Amygdala (tissue), 56 donors: ENCODE measurements around the gene DBN1.
A peak's percentile ranks its signal among the peaks of the same experiment; 100 is the strongest.

Experiments
- DNase-seq, 56 donors: peaks; one replicate each; lab custom pipeline; 2025; lab: John Stamatoyannopoulos, UW

Gene DBN1

DNA sequence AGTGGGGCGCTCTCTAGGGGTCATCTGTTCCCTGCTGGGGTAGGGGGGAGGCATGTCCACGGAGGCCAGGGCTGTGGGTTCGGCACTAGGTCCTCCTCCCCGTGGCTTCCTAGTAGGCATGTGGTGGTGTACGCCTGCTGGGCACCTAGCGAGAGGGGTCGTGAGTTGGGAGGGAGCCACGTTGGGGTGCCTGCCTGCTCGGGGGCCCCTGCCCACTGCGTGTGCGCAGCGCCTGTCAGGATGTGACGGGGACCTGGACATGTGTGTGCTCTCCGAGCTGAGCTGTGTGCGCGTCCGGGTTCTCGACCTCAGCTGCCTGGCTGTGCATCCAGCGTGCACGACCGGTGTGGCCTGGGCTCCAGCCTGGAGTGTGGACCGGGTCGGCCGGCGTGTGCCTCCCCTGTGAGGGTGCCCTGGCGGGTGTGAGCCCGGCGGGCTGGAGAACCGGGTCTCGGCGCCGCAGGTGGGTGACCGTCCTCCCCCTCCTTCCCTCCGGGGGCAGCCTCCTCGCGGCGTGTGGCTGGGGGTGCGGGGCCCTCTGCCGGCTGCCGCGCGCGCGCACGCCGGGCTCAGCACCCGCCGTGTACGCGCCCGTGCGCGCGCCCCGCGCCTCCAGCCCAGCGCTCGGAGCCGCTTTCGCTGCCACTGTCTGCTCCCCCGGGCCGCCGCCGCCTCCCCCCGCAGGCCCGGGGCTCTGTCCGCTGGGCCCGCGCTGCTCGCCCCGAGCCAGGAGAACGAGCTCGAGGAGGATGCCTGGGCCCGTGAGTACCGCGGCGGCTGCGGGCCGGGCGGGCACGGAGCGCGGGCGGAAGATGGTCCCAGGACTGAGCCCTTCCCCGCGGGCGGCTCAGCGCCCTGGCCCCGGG lies 27.0 kb downstream of the DBN1 start, which contains the start of gene PRR7:
Gene PRR7, plus strand, starts transcription at position 615 of the 866 bp plus-strand sequence. CDS start 8,254 bp downstream, outside the sequence.
- DNase-seq = peak in 42 of 56 donors; percentile 24 to 83 (median 62)

DNA sequence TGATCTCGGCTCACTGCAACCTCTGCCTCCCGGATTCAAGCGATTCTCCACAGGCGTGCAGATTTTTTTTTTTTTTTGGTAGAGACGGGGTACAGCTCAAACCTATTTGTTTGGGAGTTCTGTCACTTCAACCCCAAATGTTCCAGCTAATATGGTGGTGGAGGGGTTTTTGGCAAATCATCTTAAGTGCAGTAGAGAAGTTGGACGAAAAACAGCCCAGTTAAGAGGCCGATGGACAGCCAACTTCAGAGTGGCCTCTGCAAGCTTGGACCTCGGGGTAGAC lies 27.6 kb downstream of the DBN1 start:
- DNase-seq = no peak

GRCh38 chr5:177445052-177445916 lies 28.1 kb downstream of the DBN1 start:
- DNase-seq = no peak

DNA sequence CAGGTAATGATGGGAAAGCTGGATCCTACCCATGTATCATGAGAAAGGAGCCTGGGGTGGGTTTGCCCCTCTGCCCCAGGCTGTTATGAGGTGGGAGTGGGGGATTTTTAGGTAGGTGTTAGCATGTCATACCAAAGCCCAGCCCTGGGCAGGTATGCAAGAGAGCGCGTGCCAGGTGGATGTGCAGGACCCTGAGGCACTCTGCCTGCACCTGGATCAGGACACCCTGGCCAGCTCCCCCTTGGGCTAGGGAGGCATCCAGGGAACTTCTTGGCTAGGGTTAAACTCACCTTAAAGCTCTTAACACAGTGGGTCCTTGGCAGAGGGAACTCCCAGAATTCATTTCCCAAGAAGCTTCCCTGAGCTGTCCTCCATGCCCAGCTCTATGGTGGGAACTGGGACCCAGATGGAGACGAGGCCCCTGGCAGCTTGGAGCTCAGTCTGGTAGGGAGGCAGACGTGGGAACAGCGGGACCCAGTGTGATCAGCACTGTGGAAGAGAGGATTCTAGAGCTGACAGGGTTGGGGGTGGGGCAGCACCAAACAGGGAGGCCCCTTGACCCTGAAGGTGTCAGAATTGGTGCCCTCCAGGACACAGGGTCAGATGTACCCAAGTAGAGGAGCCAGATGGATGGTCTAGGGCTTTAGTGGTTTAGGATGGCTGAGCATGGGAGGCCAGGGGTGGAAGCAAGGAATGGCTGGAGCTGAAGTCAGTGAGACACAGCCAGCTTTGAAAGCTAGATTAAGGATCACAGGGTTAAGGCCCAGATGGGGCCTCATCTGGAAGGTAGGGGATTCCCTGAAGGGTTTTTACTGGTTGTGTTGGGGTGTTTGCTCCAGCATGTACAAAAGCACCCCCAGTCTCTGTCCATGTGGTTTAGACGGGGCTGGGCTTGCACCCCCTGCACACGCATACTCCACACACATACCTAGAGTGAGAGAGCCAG lies 29.1 kb downstream of the DBN1 start:
- DNase-seq = no peak

- no peak for DNase-seq
Observed at GRCh38 chr5:177443144-177443983, 30.1 kb downstream of the DBN1 start.

DNA sequence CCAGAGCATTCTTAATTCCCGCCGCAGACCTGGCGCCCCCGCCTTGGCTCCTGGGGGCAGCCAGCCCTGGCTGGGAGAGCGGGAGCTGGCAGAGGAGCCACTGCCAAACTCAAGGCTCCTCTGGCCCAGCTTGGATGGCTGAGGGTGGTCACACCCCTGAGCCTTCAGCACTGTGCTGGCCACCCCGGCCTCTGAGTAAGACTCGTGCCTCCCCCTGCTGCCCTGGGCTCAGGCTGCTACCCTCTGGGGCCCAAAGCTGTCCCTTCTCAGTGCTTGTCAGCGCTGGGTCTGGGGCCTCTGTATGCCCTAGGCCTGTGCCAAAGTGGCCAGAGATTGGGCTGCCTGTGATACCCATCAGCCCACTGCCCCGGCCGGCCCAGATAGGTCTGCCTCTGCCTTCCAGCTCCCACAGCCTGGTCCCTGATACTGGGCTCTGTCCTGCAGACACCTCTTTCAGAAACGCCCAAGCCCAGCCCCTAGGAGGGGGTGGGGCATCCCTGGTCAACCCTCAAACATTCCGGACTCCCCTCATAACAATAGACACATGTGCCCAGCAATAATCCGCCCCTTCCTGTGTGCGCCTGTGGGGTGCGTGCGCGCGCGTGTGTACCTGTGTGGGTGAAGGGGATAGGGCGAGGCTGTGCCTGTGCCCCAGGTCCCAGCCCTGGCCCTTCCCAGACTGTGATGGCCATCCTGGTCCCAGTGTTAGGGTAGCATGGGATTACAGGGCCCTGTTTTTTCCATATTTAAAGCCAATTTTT lies 31.2 kb downstream of the DBN1 start:
- no peak for DNase-seq

DNA sequence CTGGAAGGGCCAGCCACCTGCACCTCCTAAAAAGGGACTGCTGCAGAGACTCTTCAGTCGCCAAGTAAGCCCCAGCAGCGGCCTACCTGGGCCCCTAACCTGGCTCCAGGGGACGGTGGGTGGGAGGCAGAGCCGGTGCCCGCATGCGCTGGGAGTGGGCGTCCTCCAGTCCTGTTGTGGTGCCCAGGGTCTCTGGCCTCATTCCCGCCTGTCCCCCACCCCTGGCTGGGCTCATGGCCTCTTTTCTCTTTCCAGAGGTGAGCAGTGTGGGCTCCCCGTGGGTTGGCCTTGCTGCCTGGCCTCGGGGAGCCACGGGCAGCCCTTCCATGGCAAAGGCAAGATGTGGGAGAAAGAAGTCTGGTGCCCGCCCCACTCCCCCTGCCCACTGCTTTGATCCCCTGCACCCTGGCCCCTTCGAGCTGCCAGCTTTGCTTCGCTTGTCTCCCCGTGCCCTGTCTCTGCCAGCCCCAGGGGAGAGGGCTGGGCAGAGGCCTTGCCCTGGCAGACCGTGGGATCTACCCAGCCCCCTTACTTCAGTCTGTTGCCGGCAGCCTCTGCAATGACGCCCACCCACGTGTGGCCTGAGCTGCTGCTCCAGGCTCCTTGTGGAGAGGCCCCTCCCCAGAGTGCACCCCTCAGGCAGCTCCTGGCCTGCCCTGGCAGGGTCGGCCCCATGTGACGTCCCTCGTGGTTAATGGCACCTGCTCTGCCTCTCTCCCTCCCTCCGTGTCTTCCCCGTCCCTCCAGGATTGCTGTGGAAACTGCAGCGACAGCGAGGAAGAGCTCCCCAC lies 32.2 kb downstream of the DBN1 start:
- no peak for DNase-seq

DNA sequence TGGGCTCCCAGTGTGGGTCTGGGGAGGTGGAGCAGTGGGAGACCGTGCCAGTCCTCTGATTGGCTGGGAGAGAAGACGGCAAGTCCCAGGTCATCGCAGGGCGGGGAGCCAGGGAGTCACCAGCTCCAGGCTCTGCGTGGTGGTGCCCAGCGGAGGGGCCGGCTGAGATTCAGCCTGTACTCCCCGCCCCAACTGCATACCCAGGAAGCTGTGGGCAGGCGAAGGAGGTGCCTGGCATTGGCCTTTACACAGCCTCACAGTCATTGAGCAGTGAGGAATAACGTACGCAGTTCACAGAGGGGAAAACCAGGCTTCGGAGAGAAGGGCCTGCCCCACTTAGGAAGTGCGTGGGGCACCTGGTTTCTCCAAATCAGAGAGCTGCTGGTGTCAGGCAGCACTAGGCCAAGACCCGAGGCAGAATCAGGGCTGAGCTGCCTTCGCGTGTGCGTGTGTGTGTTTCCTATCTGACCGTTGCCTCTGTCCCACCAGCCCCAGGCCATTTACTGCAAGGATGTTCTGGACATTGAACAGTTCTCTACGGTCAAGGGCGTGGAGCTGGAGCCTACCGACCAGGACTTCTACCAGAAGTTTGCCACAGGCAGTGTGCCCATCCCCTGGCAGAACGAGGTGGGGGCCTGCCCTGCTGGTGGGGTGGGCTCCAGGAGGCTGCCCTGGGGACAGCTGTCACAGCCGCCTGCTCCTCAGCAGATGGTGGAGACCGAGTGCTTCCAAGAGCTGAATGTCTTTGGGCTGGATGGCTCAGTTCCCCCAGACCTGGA lies 33.0 kb downstream of the DBN1 start:
- no peak for DNase-seq

DNA sequence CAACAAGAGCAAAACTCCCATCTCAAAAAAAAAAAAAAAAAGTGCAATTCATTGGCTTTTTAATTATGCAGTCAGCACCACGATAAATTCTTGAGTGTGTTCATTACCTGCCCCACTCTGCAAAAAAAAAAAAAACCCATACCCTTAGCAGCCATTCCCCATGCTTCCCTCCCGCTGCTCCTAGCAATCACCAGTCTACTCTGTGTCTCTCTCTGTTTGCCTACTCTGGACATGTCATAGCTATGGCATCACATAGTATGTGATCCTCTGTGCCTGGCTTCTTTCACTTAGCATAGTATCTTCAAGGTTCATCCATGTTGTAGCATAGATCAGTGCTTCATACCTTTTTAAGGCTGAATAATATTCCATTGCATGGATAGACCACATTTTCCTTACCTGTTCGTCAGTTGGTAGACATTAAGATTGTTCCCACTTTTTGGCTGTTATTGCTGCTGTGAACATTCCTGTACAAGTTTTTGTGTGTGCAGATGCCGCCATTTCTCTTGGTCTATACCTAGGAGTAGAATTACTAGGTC lies 33.8 kb downstream of the DBN1 start:
- DNase-seq = no peak

DNA sequence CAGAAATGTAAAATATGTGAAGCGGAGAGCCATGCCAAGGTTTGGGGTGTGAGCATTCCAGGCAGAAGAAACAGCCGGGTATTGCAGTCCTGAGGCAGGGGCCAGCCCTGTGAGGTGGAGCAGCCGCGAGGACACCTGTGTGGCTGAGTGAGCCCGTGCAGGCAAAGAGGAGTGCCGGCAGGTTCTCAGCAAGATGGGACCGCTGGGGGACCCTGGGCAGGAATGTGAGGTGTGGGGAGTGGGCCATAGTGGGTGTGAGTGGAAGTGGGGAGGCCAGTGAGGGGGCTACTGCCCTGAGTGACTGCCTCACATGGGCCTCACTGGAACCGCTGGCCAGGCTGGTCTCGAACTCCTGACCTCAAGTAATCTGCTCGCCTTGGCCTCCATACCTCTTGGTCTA lies 35.0 kb downstream of the DBN1 start:
- no peak for DNase-seq

- DNase-seq = no peak
Observed at GRCh38 chr5:177437623-177438022, 35.8 kb downstream of the DBN1 start.

GRCh38 chr5:177435847-177436536 lies 37.4 kb downstream of the DBN1 start:
- no peak for DNase-seq

- no peak for DNase-seq
Observed at GRCh38 chr5:177434942-177435738, 38.3 kb downstream of the DBN1 start.

DNA sequence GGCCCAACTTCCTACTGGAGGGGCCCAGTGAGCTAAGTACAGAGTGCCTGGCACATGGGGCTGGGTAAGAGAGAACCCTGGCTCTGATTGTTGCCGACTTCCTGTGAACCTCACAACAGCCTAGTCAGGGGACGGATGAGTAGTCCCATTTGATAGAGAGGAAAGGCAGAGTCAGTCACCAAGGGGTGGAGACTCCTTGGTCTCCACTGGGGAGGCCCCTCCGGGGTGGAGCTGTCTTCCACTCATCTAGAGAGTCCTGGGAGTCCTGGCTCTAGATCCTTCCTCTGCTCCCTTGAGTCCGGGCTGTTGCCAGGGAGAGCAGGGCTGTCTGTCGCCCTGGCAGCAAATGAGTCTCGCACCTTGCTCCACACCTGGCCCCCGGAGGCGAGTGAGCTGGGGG lies 39.0 kb downstream of the DBN1 start:
- no peak for DNase-seq

DNA sequence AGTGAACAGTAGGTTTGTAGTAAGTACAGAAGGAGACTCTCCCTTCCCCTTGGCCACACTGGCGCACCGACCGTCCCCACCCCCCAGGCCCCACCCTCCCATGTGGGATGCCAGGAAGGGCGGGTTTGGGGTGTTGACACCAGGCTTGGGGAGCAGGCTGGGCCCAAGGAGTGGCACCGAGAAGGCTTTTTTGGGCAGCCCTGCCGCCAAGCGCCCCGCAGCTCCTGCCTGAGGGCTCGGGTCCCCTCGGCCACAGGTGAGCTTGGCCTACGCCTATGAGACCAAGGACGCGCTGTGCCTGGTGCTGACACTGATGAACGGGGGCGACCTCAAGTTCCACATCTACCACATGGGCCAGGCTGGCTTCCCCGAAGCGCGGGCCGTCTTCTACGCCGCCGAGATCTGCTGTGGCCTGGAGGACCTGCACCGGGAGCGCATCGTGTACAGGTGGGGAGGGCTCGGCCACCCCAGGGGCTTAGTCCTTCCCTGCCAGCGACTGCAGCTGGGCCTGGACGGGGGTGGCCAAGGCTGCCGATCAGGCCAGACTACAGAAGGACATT lies 39.7 kb downstream of the DBN1 start:
- DNase-seq = no peak
